Osteoblast (primary cell): ENCODE measurements around the gene GUCA1A. TPM values are rescaled to one million over a fixed set of nuclear protein-coding genes. Genes with fewer than 3 reads are reported as not detected.

Experiments
- DNase-seq: peaks from one replicate; pipeline ENCODE4 v3.0.0; 2011; ENCODE audit warnings: low spot score, mixed read lengths; ENCODE audit not compliant: insufficient read length; ENCODE audit errors: missing footprints
- H2AFZ ChIP-seq: 2 replicates; pipeline ENCODE4 v1.6.0; 2011; ENCODE audit warnings: mild to moderate bottlenecking, low read length
- H3K27ac ChIP-seq: 2 replicates; pipeline ENCODE4 v1.5.1; 2011; ENCODE audit warnings: mild to moderate bottlenecking, low read depth, low read length, moderate library complexity
- H3K27me3 ChIP-seq: 2 replicates; pipeline ENCODE4 v1.6.0; 2012; ENCODE audit warnings: mild to moderate bottlenecking, control low read depth, inconsistent platforms, low read length, moderate library complexity; ENCODE audit not compliant: insufficient read depth
- H3K36me3 ChIP-seq: 2 replicates; pipeline ENCODE4 v1.5.1; 2011; ENCODE audit warnings: mild to moderate bottlenecking, low read length, control low read depth, moderate library complexity; ENCODE audit not compliant: insufficient read depth
- H3K4me1 ChIP-seq: 2 replicates; pipeline ENCODE4 v1.5.1; 2011; ENCODE audit warnings: mild to moderate bottlenecking, low read length, control low read depth, moderate library complexity; ENCODE audit not compliant: insufficient read depth
- H3K4me2 ChIP-seq: 2 replicates; pipeline ENCODE4 v1.6.0; 2011; ENCODE audit warnings: mild to moderate bottlenecking, low read length; ENCODE audit not compliant: insufficient read depth
- H3K4me3 ChIP-seq: fragments of 200-600 bp; sonication (generic); 3 replicates; pipeline ENCODE4 v1.5.1; 2012; ENCODE audit warnings: mild to moderate bottlenecking, low read length, inconsistent platforms; ENCODE audit not compliant: insufficient read depth
- H3K79me2 ChIP-seq: 2 replicates; pipeline ENCODE4 v1.6.0; 2012; ENCODE audit warnings: mild to moderate bottlenecking, low read length, control low read depth, inconsistent platforms; ENCODE audit not compliant: insufficient read depth
- H3K9me3 ChIP-seq: 2 replicates; pipeline ENCODE4 v1.5.1; 2011; ENCODE audit warnings: low read depth, low read length, control low read depth
- H4K20me1 ChIP-seq: 2 replicates; pipeline ENCODE4 v1.6.0; 2012; ENCODE audit warnings: mild to moderate bottlenecking, low read length, control low read depth; ENCODE audit not compliant: insufficient read depth
- CTCF ChIP-seq: IDR thresholded peaks from 2 replicates; pipeline ENCODE4 v1.5.1; 2011; ENCODE audit warnings: mild to moderate bottlenecking, low read depth, low read length, moderate library complexity; ENCODE audit errors: extremely low read depth
- total RNA-seq: library from RNA; depleted of rRNA; stranded (reverse); fragments of >200 nt; gene quantifications from 2 replicates; pipeline ENCODE4 v1.2.3, GENCODE V29; 2012

GUCA1A gene
- total RNA-seq, 1 donor: not detected

DNA sequence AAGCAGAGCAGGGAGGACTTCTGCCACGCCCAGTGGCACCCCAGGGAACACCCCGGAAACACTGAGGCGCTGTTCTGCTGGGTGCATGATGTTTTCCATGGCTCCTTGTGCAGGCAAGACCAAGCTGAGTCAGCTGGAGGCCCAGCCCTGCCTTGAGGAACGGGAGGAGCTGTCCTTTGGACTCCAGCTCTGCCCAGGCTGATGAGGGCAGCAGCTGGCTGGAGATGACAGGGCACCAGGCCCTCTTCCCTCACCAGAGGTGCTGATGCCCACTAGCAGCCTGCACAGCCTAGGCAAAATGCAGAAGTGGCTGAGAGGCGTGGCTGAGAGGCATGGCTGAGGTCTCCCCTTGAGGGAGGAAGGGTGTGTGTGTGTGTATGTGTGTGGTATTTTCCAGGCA, 33.1 kb upstream of the GUCA1A start:
- H2AFZ ChIP-seq: no peak overlapping the region
- no peaks in the 10 kb centered on the region for H3K27me3 ChIP-seq
- H3K4me2 ChIP-seq: no peak overlapping the region
- H3K9me3 ChIP-seq: no peaks in the 10 kb centered on the region
- no peak overlapping the region for H3K4me3 ChIP-seq
- no peaks in the 10 kb centered on the region for H3K79me2 ChIP-seq
- DNase-seq: peak; percentile 97
- no peaks in the 10 kb centered on the region for H4K20me1 ChIP-seq
- H3K4me1 ChIP-seq: peaks cover 41% of the 10 kb centered on the region
- no peak overlapping the region for H3K27ac ChIP-seq
- no peak for TF ChIP-seq CTCF
- no peaks in the 10 kb centered on the region for H3K36me3 ChIP-seq

- Histone ChIP-seq H4K20me1 (no peaks in the 10 kb centered on the region), H3K79me2 (no peaks in the 10 kb centered on the region), H3K36me3 (no peaks in the 10 kb centered on the region), H2AFZ (no peak overlapping the region), H3K27ac (peak overlapping the region; percentile 16), H3K4me3 (no peak overlapping the region), H3K27me3 (no peaks in the 10 kb centered on the region), H3K4me2 (peak overlapping the region; percentile 96), H3K4me1 (peaks cover 38% of the 10 kb centered on the region), H3K9me3 (no peaks in the 10 kb centered on the region)
- TF ChIP-seq CTCF: no peak
- DNase-seq: peak; percentile 59
These were observed 32.2 kb upstream of the GUCA1A start for GRCh38 chr6:42140756-42141602.

DNA sequence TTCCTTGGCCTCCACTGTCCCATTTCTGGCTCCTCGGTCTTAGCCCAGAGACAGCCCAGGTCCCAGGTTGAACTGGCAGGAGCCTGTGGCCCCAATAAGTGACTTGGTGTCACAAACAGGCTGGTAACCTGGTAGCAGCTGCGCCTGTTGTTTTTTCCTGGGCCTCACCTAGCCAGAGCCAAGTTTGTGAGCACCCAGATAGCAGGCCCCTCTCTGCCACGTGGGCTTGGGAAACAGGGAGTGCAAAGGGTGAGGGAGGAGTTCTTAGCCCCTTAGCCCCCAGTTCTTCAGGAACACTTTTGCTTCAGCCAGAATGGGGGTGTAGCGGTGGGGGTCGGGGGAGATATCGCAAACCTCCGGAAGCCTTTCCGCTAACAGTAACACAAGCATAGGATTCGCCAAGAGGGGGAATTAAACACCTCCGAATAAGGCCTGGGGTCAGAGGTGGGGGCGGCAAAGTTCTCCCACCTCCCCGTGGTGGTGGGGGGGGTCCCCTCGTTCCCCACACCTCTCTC, 31.5 kb upstream of the GUCA1A start:
- H3K27me3 ChIP-seq: no peaks in the 10 kb centered on the region
- peak overlapping the region; percentile 80 for H3K4me3 ChIP-seq
- no peaks in the 10 kb centered on the region for H3K79me2 ChIP-seq
- no peak overlapping the region for H2AFZ ChIP-seq
- no peak for TF ChIP-seq CTCF
- DNase-seq: peak; percentile 54
- H3K4me1 ChIP-seq: peaks cover 32% of the 10 kb centered on the region
- H3K36me3 ChIP-seq: no peaks in the 10 kb centered on the region
- peak overlapping the region; percentile 87 for H3K27ac ChIP-seq
- H3K9me3 ChIP-seq: no peaks in the 10 kb centered on the region
- no peaks in the 10 kb centered on the region for H4K20me1 ChIP-seq
- peak overlapping the region; percentile 96 for H3K4me2 ChIP-seq

DNA sequence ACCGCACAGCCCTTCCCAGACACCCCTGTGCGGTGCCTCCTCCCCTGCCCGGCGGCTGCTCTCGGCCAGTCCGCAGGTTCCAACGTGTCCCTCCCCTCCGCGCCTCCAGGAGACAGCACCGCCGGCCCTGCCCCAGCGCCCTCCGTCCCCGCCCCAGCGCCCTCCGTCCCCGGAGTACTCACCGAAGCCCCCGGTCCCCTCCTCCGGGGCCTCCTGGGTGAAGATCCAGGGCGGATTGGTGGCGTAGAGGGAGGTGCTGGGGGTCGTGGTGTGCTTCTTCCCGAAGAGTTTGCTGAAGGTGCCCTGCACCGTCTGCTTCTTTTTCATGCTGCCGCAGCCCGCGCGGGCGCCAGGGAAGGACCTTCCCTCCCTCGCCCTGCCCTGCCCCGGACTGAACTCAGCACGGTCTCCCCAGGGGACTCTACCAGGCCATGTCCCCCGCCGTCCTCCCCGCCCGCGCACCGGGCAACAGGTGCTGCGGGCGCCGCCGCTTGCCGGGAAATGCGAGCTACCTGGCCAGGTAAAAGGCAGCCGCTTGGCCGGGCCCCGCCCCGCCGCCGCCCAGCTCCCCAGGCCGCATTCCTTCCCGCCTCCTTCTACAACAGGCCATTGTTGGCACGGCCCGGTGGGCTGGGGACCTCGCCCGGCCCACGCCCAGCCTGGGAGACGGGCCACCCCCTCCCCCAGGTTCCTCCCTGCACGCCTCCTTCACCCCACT, 30.9 kb upstream of the GUCA1A start, which contains the start of gene C6orf132:
TSS of gene C6orf132 (minus strand) at position 503 of the 718 bp plus-strand sequence. CDS start at position 327, 176 bp downstream.
- H3K36me3 ChIP-seq: no peaks in the 10 kb centered on the region
- peaks cover 25% of the 10 kb centered on the region for H3K4me1 ChIP-seq
- no peaks in the 10 kb centered on the region for H3K79me2 ChIP-seq
- no peaks in the 10 kb centered on the region for H3K9me3 ChIP-seq
- H3K4me3 ChIP-seq: peak within 1 kb of the TSS; percentile 80
- H3K4me2 ChIP-seq: peak within 1 kb of the TSS; percentile 96
- H3K27me3 ChIP-seq: no peaks in the 10 kb centered on the region
- peak; percentile 90 for DNase-seq
- peak within 1 kb of the TSS; percentile 95 for H2AFZ ChIP-seq
- TF ChIP-seq CTCF: no peak
- H3K27ac ChIP-seq: peak within 1 kb of the TSS; percentile 87
- no peaks in the 10 kb centered on the region for H4K20me1 ChIP-seq
